ENCODE results near the gene ECI2. TPM values are rescaled to one million over a fixed set of nuclear protein-coding genes. Genes with fewer than 3 reads are reported as not detected.

ECI2 gene
- total and polyA plus RNA-seq, 8 donors = 26.8 to 79.6 (median 49.6) TPM

DNA sequence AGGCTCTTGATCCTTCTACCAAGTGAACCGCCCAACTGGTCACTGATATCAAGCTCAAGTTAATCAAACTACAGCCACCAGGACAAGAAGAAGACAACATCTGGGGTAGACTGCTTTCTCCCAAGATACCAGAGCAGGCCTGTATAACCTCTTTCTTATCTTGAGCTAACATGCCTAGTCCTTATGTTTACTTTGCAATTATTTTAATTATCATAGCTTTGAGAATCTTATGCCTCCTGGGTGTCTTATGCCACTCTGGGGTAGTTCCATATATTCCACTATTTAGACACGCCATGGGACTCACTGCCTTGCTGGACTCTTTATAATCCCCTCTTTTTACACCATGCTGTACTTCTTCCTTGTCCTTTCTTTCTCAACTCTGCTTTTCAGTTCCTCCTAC is 41.5 kb upstream of the ECI2 start:
- Histone ChIP-seq H3K4me3 (no peak overlapping the region), H3K4me1 (peaks cover 0 to 4% (median 0%) of the 10 kb centered on the region in 3 donors), H3K36me3 (no peaks in the 10 kb centered on the region), H3K27ac (no peak overlapping the region), H3K27me3 (no peaks in the 10 kb centered on the region), H3K9me3 (no peaks in the 10 kb centered on the region)
- TF ChIP-seq, protein P1, sequence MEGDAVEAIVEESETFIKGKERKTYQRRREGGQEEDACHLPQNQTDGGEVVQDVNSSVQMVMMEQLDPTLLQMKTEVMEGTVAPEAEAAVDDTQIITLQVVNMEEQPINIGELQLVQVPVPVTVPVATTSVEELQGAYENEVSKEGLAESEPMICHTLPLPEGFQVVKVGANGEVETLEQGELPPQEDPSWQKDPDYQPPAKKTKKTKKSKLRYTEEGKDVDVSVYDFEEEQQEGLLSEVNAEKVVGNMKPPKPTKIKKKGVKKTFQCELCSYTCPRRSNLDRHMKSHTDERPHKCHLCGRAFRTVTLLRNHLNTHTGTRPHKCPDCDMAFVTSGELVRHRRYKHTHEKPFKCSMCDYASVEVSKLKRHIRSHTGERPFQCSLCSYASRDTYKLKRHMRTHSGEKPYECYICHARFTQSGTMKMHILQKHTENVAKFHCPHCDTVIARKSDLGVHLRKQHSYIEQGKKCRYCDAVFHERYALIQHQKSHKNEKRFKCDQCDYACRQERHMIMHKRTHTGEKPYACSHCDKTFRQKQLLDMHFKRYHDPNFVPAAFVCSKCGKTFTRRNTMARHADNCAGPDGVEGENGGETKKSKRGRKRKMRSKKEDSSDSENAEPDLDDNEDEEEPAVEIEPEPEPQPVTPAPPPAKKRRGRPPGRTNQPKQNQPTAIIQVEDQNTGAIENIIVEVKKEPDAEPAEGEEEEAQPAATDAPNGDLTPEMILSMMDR (IDR thresholded peaks at IDR 0.05) = no peak
- DNase-seq (no peak), ATAC-seq (no peak), FAIRE-seq (no peak)
- 89 to 98% methylated on average over 2 of the region's 2 CpGs for WGBS, 2 donors
- intact Hi-C loops (cut with DNase I) = no loop called here

DNA sequence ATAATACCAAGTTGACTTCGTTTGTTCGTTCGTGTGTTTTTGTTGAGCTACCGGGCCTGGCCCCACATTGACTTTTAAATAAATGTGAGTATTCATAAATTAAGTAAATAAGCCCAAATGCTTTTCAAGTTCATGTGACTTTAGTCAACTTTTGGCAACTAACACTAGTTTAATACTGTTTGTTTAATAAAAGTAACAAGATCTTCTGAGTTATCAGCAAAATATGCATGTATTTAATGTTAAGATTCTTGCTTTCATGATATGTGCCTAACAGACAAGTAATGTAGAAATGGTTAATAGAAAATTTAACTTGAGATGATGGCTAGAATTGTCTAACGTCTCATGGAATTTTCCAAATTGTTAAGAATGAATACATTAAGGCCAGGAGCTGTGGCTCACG is 38.7 kb upstream of the ECI2 start:
- no peaks in the 10 kb centered on the region for H3K9me3 ChIP-seq
- no peak for FAIRE-seq
- ATAC-seq = no peak

DNA sequence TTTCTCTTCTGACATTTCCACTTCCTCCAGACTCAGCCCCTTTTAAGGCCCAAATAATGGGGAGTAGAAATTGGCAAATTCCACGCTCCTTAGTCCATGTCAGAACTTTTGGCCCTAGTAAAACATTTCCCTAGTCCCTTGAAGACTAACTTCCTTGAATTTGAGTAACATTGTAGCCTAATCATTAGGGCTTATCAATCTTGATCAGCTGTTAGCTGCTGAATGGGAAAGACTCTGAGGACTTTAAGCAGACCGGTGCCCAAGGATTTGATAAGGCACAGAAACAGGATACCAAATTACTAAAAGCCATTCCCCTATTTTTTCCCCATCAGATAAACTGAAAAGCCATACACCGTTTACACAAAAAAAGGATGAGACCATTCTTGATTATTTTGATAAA is 37.0 kb upstream of the ECI2 start:
- WGBS, 2 donors = 66 to 69% methylated on average over 3 of the region's 3 CpGs
- Histone ChIP-seq H3K27ac (no peak overlapping the region), H3K36me3 (no peaks in the 10 kb centered on the region), H3K4me1 (no peaks in the 10 kb centered on the region), H3K9me3 (no peaks in the 10 kb centered on the region), H3K4me3 (no peak overlapping the region), H3K27me3 (no peaks in the 10 kb centered on the region)
- no peak for DNase-seq
- intact Hi-C loops (cut with DNase I) = no loop called here
- ATAC-seq = no peak
- no peak for FAIRE-seq
- TF ChIP-seq, protein P1 (IDR thresholded peaks at IDR 0.05) = no peak

More for the DNA sequence above, 38.7 kb upstream of the ECI2 start:
- no peaks in the 10 kb centered on the region for H3K36me3 ChIP-seq
- no peak overlapping the region for H3K4me3 ChIP-seq
- DNase-seq = no peak
- TF ChIP-seq, protein P1 (IDR thresholded peaks at IDR 0.05) = no peak
- no peaks in the 10 kb centered on the region for H3K4me1 ChIP-seq
- H3K27ac ChIP-seq = no peak overlapping the region
- 92 to 96% methylated on average over 6 of the region's 6 CpGs for WGBS, 2 donors
- intact Hi-C loops (cut with DNase I) = no loop called here
- H3K27me3 ChIP-seq = no peaks in the 10 kb centered on the region

DNA sequence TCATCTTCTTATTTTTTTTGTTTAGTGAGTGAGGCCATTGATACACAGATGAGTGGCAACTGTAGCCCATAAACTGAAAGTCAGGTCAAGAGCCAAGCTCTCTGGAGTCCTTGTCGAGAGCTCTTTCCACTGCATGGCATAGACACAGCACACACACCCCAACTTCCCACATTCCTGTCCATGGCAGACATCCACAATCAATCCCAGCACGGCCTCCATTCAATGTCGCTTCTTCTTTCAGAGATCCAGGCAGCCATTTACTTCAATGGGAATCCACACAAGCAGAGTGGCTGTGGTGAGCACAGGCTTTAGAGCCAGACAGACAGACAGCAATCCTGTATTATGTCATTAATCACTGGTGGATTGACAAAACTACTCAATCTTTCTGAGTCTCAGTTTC is 34.9 kb upstream of the ECI2 start:
- WGBS, 2 donors = 96 to 98% methylated on average over 3 of the region's 3 CpGs
- H3K4me3 ChIP-seq = no peak overlapping the region
- H3K27me3 ChIP-seq = no peaks in the 10 kb centered on the region
- TF ChIP-seq, protein P1 (IDR thresholded peaks at IDR 0.05) = no peak
- no peaks in the 10 kb centered on the region for H3K9me3 ChIP-seq
- no peaks in the 10 kb centered on the region for H3K4me1 ChIP-seq
- FAIRE-seq (no peak), ATAC-seq (no peak), DNase-seq (no peak)
- intact Hi-C loops (cut with DNase I) = no loop called here
- H3K36me3 ChIP-seq = no peaks in the 10 kb centered on the region
- H3K27ac ChIP-seq = no peak overlapping the region

DNA sequence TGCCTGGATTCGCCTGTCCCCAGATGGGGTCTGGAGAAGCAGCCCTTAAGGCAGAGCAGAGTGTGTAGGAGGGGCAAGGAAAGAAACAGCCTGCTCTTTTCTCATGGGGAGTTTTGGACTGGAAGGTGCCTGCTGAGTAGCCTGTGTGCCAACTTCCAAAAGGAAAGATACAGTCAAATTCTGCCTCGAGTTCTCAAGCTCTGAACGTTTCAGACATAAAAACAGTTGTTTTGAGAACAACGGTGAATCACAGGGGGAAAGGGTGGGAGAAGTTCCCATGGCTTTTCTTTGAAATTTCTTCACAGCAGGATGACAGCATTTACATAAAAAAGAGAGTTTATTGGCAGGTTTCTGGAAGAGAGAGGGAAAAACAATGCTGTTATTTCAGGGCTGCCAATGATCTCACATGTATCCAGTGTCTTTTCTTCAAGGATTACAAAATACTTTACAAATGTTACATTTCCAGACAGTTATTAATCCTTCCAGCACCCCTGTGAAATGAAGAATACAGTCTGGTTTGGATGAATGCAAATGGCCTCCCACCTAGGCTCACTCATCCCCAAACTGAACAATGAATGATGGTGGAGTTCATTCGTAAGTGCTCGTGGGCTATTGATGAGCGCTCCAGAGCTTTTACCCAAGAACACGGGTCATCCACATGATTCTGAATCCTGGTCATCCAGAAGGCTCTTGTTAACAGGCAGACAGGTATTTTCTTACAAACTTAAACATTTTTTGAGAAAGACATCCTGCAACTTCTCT is 33.8 kb upstream of the ECI2 start:
- TF ChIP-seq, protein P1 (IDR thresholded peaks at IDR 0.05) = no peak
- Histone ChIP-seq H3K9me3 (no peaks in the 10 kb centered on the region), H3K27ac (no peak overlapping the region), H3K27me3 (no peaks in the 10 kb centered on the region), H3K36me3 (no peaks in the 10 kb centered on the region), H3K4me3 (no peak overlapping the region), H3K4me1 (no peaks in the 10 kb centered on the region)
- 74 to 75% methylated on average over 8 of the region's 8 CpGs for WGBS, 2 donors
- ATAC-seq (no peak), FAIRE-seq (no peak), DNase-seq (no peak)
- intact Hi-C loops (cut with DNase I) = no loop called here
